Midbrain (tissue), 1 donor: ENCODE data around the gene AMBRA1.

Experiments
- DNase-seq: peaks from one replicate; lab custom pipeline; 2025; lab: John Stamatoyannopoulos, UW

Gene AMBRA1

DNA sequence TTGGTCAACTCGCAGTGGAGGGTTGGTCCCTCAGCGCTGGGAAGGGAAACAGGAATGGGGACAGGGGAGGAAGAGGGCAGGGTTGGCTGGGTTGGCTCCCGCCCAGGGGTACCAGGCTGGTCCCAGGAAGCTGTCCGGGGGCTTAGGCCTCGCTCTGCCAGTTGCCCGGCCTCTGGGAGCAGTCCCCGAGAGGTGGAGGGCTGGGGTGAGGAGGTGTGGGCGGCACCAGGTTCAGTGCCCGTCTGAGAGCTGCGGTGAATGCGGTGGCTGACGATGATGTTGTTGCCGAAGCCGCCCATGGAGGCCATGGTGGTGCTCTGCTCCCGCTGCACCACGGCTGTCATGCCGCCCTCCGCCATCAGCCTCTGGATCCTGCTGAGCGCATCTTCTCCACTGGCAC, 196.3 kb downstream of the AMBRA1 start:
- DNase-seq: no peak

DNA sequence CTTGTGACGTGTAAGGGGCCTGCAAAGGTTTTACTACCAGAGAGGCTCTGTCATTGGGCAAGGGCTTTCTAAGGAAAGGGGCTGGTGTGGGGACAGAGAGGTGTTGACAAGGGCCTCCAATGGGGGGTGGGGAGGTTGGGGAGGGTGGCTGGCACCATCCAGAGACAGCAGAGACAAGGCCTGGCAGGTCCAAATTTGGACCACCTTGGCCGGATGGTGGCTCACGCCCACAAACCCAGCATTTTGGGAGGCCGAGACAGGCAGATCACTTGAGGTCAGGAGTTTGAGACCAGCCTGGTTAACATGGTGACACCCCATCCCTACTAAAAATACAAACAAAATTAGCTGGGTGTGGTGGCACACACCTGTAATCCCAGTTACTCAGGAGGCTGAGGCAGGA, 200.1 kb downstream of the AMBRA1 start:
- no peak for DNase-seq

DNA sequence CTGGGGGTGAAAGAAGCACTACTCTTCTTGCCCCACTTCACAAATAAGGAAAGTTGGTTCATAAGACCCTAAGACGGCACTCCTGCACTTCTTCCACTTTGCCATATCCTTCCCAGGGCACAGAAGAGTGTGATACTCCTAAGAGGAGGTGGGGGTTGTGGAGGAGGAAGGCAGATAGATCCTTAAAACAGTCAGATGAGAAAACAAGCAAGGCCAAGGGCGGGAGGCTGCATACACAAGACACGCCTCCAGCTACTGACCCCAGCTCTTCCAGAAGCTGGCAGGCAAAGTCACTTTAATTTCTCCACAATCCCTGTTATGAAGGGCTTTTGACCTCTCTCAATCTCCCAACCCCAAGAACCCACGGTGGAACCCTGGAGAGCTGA, 200.6 kb downstream of the AMBRA1 start:
- DNase-seq: no peak

DNA sequence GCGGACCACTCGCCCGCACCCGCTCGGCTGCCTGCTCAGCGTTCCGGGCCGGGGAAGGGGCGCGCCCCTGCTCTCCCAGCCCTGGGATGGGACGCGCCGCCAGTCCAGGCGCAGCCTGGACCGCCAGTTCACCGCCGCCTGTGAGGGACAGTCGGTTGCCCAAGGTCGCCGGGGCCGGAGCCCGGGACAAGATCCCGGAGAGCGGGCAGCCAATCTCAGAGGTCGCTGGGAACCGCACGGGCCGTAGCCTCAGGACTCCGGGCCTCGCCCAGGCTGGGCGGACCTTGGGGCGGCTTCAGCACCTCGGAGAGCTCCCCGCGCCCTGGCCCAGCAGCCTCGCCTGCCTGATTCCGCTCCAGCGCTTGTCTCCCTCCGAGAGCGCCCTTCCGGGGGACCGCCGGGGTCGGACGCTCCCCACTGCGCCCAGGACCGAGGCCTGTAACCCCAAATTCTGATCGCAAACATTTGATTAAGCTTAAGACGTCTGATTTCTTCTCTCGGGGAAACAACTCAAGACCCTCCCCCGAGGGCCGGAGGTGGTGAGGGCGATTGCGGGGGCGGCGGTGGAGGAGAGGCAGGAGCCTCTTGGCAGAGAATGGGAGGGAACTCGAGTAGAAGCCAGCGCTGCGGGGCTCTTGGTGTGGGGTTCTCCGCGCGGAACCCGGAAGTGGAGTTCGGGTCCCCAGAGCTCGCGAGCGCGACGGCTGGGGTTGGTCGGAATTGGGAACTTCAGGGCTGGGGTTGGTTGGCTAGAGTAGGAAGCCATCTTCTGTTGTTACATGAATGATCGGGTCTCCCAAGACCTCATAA, 201.2 kb downstream of the AMBRA1 start:
- DNase-seq: peak; percentile 74

DNA sequence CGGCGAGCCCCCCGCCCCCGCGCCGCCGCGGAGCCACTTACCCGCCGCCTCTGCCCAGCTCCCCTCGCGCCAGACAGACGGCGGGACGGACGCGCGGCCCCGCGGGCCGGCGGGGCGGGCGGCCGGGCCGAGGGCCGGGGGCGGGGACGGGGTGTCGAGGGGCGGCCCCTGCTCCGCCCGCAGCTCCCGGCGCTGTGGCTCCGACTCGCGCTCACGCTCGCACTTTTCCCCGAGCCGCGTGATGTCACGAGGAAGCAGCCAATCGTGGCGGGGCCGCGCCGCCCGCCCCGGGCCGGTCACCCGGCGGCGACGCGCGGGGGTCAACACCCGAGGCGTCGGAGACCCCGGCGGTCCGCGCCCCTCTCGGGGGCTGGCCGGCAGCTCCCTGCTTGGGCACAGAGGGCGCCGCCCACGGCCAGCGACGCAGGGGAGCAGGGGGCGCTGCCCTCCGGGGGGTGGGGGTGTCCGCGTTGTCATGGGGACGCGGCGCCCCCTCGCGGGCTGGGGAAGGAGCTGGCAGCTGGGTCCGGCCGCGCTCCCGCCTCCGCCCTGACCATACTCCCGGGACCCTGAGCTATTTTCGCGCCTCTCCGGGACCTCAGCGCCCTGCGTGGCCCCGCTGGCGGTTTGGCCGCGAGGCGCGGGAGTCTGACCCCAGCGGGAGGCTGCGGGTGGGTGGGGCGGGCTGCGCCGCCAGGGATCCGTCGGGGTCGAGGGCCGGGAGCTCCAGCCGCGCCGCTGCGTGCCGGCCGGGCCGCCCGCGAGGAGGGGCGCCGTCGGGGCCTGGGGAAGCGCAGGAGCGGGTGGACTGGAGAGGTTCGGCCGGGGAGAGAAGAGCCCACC, 202.0 kb downstream of the AMBRA1 start, which contains the start of gene CHRM4:
TSS of gene CHRM4 (minus strand) at position 199 of the 843 bp plus-strand sequence. CDS start 5,219 bp downstream, outside the sequence.
- DNase-seq: no peak

DNA sequence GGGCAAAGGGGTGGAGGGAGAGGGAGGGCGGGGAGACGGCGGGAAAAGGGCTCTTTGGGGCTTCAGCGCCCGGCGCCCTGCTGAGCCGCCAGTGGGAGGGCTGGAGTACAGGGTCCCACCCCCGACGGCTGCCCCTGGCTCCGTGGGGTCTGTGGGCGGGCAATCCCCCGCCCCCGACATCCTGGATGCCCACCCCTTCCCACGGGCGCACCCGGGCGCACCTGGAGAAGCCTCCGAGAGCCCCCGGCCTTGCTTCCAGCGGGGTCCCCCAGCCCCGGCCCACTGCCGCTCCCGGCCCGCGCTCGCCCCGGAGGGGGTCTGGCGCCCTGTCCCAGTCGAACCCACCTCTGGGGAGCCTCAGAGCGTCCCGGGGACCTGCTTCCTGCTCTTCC, 202.6 kb downstream of the AMBRA1 start:
- no peak for DNase-seq

DNA sequence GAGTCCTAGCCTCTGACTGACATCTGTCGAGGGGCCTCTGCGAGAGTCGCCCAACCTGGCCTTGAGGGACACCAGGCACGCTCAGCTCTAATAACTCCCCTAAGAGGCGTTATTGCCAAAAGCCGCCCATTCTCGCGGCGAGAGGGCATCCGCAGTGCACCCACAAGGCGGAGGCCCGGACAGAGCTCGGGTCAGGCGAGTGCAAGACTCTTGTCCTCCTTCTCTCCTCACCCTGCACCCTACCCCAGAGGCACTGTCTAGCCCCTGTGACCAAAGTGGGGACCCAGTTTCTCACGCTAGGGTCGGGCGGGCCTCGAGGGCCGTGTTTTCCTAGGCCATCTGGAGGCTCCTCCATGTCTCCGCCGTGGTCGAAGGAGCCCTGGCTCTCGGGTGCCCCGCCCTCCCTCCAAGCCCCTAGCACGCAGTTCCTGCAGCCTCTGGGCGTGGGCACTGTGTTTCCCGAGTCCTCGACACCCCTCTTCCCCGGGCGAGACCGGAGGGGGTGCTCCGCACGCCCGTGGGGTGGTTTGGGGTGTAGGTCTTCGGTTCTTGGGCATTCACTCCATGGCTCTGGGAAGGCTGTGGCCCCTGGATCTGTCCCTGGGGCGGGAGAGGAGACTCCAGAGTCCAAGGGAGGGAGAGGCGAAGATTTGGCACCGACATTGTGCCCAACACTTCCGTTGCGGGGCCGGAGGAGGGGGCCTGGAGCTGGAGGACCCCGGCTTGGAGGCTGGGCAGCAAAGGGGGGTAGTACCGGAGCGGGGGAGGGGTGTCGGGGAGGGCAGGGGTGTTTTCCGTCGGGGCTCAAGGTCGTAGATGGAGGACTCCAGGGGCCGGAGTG, 203.3 kb downstream of the AMBRA1 start:
- no peak for DNase-seq

DNA sequence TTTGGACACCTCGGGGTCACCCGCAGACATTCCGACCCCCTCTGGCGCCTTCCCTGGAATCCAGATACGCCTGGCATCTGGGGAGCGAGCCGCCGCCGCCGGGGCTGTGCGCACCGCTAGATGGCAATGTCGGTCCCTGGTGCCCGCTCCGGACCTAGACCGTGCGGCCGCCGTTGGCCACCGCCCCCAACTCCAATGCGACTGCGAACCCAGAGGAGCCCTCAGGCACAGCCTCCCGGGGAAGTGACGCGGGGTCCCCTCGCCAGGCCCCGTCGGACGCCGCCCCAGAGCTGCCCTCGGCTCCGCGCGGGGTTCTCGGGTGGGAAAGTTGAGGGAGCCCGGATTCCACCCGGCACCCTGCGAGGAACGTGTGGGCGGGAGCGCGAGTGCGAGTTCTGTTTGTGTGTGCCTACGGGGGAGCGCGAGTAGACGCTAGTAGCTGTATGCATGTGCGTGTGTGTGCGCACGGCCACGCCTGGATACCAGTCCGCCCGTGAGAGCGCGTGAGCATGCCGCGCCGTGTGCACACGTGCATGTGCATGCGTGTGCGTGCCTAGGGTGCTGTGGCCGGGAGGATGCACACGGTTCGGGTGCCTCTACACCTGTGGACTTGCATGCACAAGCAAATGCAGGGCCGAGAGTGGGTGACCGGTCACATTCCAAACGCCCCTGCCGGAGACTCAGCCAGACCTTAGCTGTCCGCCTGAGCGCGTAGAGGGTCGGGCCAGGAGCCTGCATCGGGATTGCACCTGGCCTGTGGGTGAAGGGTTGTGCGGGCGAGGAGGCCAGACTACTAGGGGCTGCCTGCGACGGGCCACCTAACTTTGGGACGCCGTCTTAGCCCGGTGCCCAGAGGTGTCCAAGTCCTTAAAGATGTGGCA, 204.1 kb downstream of the AMBRA1 start:
- peak; percentile 49 for DNase-seq

DNA sequence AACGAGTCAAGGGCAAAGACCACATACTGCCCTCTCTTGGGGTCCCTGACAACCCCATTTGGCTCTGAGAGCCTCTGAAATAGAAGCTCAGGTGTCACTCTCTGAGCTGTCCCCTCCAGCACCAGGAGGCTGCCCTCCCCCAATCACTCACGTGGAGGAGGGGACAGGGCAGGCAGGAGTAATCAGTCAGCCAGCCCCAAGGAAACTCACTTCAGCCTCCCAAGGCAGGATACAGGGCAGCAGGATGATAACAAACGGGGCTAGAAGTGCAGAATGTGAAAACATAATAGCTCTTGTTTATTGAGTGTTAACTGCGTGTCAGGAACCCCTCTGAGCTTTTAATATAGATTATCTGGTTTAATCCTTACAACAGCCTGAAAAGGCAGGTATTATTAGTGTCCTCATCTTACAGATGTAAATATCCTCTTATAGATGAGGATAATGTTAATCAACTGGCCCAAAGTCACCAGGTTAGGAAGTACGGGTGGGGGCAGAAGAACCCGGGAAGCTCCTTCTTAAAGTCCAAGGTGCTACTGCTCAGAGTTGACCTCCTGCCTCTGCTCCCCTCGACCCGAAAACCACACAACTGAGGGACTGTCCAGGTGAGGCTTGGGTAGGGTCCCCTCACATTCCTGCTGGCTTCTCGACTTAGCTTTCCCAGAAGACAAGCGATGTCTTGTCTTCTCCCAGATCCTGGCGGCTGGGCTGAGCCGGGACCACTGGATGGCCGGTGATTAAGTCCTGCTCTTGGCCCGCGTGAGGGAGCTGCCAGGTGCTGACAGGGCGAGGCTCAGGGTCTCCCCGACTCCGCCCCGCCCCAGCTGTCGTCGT, 205.0 kb downstream of the AMBRA1 start:
- no peak for DNase-seq

DNA sequence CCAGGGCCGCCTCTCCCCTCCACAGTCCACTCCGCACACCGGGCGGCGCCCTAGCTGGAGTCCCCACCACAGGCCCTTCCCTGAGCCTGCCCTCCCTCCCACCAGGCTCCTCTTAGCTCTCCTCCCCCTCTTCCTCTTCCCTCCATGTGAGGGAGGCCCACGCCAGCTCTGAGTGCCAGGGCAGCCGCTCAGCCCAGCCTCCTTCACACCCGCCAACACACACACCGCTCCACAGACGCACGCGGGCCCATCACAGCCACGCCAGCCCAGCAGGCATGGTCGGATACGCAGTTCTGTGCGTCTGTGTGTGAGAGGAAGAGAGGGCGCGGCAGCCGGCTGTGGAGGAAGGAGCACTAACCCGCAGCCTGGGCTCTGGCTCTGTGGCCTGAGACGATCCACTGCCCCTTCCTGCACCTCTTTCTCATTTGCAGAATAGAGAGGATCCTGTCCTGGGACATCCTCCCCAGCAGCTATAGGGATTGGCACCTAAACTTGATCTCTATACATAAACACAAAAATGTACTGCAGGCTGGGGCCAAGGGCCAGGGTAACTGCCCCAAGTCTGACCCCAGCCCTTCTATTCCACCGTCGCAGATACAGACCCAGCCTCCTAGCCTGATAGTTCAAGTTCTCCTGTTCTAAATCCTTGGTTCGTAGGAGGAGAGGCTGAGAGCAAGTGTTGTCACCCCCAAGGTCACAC, 205.8 kb downstream of the AMBRA1 start:
- no peak for DNase-seq

DNA sequence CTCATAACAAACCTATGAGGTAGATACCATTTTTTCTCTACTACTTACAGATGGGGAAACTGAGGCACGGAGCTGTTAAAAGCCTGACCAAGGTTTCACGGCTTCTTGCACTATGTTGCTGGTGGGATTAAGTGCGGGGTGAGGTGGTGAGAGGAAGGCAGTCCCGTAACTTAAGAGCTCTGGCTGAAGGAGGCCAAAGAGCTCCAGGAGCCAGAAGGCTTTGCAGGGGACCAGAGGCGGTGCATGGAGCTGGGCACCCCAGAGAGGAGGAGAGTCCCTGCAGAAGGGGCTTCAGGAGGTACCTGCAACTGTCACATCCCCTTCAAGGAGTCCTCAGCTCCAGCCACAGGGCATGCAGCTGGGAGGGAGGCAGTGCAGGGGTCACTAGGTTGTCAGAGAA, 206.4 kb downstream of the AMBRA1 start:
- DNase-seq: no peak

DNA sequence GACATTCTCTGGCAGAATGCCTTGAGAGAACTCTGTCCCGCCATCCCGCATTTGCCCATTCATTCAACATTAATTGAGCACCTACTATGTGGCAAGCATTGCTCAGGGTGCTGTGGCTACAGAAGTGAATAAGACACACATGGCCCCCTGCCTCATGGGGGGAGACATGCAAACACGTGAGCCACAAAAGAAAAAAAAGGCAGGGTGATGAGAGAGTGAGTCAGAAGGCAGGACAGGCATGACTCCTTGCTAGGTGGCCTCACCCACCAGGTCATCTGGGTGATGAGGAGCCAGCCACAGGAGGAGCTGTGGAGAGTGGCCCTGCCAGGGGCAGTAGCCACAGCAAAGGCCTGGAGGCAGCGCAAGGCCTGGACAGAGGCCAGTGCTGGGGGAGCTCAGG, 207.1 kb downstream of the AMBRA1 start:
- DNase-seq: no peak

DNA sequence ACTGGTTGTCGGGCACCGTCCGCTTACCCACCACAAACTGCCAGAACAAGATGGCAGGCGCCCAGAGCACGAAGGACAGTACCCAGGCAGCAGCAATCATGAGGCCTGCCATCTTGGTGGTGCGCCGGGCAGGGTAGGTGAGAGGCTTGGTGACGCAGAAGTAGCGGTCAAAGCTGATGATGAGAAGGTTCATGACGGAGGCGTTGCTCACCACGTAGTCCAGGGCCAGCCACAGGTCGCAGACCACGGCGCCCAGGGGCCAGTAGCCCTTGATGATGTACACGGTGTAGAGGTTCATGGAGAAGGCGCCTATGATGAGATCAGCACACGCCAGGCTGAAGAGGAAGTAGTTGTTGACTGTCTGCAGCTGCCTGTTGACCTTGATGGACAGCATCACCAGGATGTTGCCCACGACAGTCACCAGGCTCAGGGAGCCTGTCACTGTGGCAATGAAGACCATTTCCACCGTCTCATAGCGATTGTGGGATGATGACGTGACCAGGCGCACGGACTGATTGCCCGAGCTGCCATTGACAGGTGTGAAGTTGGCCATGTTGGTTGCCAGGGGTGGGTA, 207.7 kb downstream of the AMBRA1 start:
- DNase-seq: no peak

DNA sequence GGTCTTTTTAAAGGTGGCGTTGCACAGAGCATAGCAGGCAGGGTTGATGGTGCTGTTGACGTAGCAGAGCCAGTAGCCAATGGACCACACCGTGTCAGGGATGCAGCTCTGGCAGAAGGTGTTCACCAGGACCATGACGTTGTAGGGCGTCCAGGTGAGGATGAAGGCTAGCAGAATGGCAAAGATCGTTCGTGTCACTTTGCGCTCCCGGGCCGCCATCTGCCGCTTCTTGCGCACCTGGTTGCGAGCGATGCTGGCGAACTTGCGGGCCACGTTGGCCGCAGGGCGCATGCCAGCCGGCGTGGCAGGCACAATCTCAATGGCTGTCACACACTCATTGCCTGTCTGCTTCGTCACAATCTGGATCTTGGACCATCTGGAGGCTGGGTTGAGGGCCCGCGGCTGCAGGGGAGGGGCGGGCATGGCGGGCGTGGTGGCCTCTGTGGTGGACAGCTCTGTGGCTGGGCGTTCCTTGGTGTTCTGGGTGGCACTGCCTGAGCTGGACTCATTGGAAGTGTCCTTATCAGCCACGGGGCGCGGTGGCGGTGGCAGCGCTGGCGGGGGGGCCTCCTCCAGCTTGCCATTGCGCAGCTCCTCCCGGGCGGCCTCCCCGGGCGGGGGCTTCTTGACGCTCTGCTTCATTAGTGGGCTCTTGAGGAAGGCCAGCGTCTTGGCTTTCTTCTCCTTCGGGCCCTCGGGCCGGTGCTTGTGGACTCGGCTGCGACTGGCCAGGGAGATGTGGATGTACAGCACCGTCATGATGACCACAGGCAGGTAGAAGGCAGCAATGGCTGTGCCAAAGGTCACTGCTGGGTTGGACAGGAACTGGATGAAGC, 208.4 kb downstream of the AMBRA1 start:
- no peak for DNase-seq

DNA sequence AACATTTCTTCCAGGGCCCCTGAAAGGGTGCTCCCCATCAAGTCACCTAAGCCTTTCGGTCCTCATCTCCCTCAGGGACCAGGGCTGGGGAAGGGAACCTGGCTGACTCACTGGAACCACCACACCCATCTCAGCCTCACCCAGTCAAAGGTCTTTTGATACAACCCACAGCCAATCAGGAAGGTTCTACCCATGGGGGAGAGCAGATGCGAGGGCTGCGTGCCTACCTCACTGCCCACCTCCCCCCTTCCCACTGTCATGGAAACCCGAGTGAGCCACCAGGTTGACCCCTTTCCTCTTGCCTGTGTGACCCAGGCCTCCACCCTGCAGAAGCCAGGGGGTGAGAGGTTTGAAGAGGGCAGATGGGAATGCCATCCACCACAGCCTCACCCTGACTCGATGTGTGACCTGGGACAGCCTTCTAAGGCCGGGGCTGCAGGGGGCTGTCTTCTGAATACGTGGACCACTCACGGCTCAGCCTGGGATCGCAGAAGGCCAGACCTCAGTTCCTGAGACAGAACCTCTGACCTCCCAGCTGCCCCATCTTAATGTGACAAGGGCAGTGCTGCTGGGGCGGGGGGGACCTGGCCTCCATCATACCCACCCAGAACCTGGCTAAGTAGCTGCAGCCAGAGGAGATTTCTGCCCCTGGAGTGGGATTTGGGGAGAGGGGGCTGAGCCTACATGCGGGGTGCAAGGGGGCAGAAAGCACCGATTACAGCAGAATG, 209.7 kb downstream of the AMBRA1 start:
- DNase-seq: no peak

DNA sequence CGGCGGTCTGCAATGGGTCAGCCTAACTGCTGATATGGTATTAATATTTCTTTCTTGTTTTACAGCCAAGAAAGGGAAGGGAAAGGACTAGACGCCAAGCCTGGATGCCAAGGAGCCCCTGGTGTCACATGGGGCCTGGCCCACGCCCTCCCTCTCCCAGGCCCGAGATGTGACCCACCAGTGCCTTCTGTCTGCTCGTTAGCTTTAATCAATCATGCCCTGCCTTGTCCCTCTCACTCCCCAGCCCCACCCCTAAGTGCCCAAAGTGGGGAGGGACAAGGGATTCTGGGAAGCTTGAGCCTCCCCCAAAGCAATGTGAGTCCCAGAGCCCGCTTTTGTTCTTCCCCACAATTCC, 210.4 kb downstream of the AMBRA1 start:
- DNase-seq: no peak

DNA sequence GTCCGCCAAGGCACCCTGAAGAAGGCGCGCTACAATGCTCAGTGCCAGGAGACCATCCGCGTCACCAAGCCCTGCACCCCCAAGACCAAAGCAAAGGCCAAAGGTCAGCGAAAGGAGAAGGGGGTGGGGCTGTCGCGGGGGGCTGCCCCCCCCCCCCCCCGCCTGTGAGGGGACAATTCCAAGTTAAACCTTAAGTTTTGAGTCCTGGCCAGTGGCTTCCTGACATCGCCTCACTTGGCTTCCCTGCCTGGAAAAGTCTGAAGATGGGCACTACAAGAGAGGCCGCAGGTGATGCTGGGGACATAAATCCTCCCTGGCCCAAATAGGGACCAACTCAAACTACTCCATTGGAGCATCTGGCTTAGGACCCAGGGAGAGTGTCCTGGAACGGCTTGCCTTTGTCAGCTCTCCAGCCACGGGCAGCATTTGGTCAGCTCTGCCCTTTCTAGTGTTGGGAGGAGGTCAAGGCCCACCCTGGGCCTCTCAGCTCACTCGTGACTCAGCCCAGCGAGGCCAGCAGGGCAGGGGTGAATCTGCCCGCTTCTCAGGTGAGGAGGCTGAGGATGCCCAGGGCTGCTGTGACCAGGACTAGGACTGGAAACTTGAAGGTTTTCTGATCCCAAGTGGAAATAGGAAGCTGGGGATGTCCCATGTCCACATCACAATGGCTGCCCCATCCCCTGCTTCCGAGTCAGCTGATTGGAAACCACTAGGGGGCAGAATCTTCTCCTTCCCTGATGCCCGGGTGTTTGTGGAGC, 211.0 kb downstream of the AMBRA1 start:
- peak; percentile 9 for DNase-seq
